Prostate gland (tissue), 2 donors: ENCODE data around the gene TMEM132A. TPM values are rescaled to one million over a fixed set of nuclear protein-coding genes. Genes with fewer than 3 reads are reported as not detected.
A peak's percentile ranks its signal among the peaks of the same experiment; 100 is the strongest.

Experiments used
- DNase-seq: peaks from one replicate; pipeline ENCODE4 v3.0.0-alpha.2; 2019; ENCODE audit warnings: low spot score
- H3K27ac ChIP-seq, 2 donors: fragments of 200-600 bp; sonication (generic); 2 replicates each; pipeline ENCODE4 v1.5.1; 2017 to 2019
- H3K27me3 ChIP-seq: fragments of 200-600 bp; sonication (generic); replicated peaks from 2 replicates; pipeline ENCODE4 v1.5.1; 2019; ENCODE audit not compliant: insufficient read depth
- H3K36me3 ChIP-seq, 2 donors: fragments of 200-600 bp; sonication (generic); 1 replicate in 1 of 2; 2 replicates in 1 of 2; pipeline versions ENCODE4 v1.5.1 to v1.8.1; 2017 to 2019
- H3K4me1 ChIP-seq: fragments of 200-600 bp; sonication (generic); replicated peaks from 2 replicates; pipeline ENCODE4 v1.5.1; 2019
- H3K4me3 ChIP-seq, 2 donors: fragments of 200-600 bp; sonication (generic); 2 replicates each; pipeline ENCODE4 v1.5.1; 2017 to 2019
- H3K9me3 ChIP-seq: fragments of 200-600 bp; sonication (generic); 2 replicates; pipeline ENCODE4 v1.5.1; 2017
- POLR2A ChIP-seq: fragments of 450-650 bp; IDR thresholded peaks from one replicate; pipeline ENCODE4 v1.6.1; 2016; ENCODE audit warnings: antibody characterized with exemption, mild to moderate bottlenecking
- POLR2AphosphoS5 ChIP-seq: sonication (generic); formaldehyde crosslinking; IDR thresholded peaks from one replicate; pipeline ENCODE4 v1.6.1; 2017; ENCODE audit warnings: antibody characterized with exemption
- WGBS: methylation state at CpG from one replicate; pipeline ENCODE4 v1.1.5; 2018; 5-methylcytosine and 5-hydroxymethylcytosine counted together
- intact Hi-C: fragments of 100-400 bp; cut with DNase I; formaldehyde crosslinking; loops from one replicate; pipeline ENCODE4 v1.14.2; 2022
- total RNA-seq, 2 donors: library from RNA; depleted of rRNA; stranded (reverse); fragments of >200 nt; gene quantifications; one replicate each; pipeline ENCODE4 v1.1.0, GENCODE V29; 2016
- TF ChIP-seq, protein P1 (sequence below), 4 experiments: fragments of 200-600 bp in 2 of 4; fragments of 450-650 bp in 2 of 4; sonication (generic) in 2 of 4; IDR thresholded peaks; 1 replicate in 3 of 4; 2 replicates in 1 of 4; pipeline ENCODE4 v1.5.1; 2016 to 2019; ENCODE audit warnings: antibody characterized with exemption in 4 of 4, mild to moderate bottlenecking in 2 of 4, moderate library complexity in 2 of 4

Gene TMEM132A
- total RNA-seq, 2 donors from 2014 or later = 18.7 to 44.5 TPM

DNA sequence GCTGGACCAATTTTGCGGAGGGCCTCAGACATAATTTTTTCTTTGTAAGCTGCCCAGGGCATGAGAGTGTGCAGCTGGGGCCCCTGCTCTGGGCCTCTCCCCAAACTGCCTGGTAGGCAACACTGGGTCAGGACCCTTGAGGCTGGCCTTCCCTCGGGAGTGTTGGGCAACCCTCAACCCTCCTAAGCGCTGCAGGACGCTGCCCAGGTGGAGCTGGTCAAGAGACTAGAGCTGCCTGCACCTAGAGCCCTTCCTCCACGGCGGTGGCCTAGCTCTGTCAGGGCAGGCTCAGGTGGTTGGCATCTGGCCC is 505 bp upstream of the TMEM132A start:
- Histone ChIP-seq H3K9me3 (no peaks in the 10 kb centered on the region), H3K4me3 (no peak overlapping the region), H3K27me3 (no peaks in the 10 kb centered on the region), H3K36me3 (peaks cover 9 to 17% of the 10 kb centered on the region in 2 donors), H3K27ac (no peak overlapping the region), H3K4me1 (no peaks in the 10 kb centered on the region)
- WGBS = 62% methylated on average over 4 of the region's 6 CpGs
- no peak for DNase-seq
- intact Hi-C loops = no loop called here
- TF ChIP-seq POLR2A = no peak
- no peak for TF ChIP-seq POLR2AphosphoS5
- TF ChIP-seq, protein P1, sequence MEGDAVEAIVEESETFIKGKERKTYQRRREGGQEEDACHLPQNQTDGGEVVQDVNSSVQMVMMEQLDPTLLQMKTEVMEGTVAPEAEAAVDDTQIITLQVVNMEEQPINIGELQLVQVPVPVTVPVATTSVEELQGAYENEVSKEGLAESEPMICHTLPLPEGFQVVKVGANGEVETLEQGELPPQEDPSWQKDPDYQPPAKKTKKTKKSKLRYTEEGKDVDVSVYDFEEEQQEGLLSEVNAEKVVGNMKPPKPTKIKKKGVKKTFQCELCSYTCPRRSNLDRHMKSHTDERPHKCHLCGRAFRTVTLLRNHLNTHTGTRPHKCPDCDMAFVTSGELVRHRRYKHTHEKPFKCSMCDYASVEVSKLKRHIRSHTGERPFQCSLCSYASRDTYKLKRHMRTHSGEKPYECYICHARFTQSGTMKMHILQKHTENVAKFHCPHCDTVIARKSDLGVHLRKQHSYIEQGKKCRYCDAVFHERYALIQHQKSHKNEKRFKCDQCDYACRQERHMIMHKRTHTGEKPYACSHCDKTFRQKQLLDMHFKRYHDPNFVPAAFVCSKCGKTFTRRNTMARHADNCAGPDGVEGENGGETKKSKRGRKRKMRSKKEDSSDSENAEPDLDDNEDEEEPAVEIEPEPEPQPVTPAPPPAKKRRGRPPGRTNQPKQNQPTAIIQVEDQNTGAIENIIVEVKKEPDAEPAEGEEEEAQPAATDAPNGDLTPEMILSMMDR (IDR thresholded peaks at IDR 0.05) = no peak

DNA sequence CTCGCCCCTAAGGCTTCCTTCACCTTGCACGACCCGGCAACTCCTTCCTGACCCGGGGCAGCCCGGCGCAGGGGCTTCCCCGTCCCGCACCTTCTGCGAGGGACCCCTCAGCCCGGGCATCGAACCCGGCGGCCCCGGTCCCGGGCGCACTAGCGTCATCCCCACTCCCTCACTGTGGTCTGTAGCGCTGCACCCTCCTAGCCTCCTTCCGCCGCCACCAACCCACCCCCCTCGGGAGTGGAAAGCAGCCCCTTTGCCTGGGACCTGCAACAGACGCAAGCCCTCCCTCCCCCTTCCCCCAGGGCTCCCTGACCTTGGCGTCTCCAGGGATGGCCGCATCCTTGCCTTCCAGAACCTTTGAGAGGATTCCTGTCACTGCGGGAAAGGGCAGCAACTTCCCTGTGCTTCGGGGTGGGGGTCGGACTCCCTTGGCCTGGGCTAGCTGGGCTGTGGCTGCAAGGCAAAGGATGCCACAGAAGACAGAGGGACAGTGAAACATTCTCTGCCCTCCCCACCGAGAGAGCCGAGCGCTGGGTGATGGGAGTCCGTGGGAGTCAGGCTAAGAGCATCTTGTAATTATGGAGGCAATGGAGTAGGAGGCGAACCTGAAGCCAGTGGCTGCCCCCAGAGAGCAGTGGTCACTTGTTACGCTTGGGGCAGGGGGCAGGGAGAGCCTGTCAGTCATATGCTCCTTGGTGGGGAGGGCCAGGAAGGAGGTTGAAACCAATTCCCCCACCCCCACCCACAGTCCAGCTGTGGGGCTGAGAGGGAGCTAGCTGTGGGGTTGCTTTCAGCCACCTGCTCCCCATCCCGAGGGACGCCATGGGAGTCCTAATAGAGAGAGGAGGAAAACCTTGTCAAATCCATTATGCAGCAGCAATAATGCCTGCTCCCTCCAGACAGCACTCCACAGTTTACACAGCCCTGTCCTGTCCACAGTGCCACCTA is 920 bp downstream of the TMEM132A start:
- no peaks in the 10 kb centered on the region for H3K4me1 ChIP-seq
- H3K4me3 ChIP-seq = peak overlapping the region; percentile 46 to 52
- intact Hi-C loops = no loop called here
- TF ChIP-seq POLR2AphosphoS5 (no peak), POLR2A (no peak)
- TF ChIP-seq, protein P1 (IDR thresholded peaks at IDR 0.05) = no peak
- peaks cover 9 to 17% of the 10 kb centered on the region in 2 donors for H3K36me3 ChIP-seq
- no peak overlapping the region for H3K27ac ChIP-seq
- 6% methylated on average over 35 of the region's 35 CpGs for WGBS
- no peak for DNase-seq
- H3K27me3 ChIP-seq = no peaks in the 10 kb centered on the region
- H3K9me3 ChIP-seq = no peaks in the 10 kb centered on the region

DNA sequence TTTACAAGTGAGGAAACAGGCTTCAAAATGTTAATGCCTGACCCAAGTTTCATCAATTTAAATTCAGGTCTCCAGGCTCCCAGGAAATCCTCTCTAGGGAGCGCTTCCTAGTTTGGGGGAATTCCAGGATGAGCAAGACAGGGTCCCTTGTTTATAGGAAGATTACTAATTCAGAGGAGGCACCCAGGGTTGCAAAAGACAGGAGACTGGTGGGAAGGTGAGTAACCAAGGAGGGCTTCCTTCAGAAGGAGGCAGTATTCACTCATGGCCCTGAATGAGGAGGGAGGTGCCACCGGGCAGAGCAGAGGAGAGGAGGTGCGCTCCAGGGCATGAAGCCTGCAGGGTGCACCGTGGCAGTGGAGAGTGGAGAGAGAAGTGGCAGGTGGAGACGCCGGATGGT is 1.6 kb downstream of the TMEM132A start:
- WGBS = 69% methylated on average over 6 of the region's 6 CpGs
- TF ChIP-seq POLR2A = no peak
- TF ChIP-seq, protein P1 (IDR thresholded peaks at IDR 0.05) = no peak
- no peak for TF ChIP-seq POLR2AphosphoS5
- Histone ChIP-seq H3K27ac (no peak overlapping the region), H3K27me3 (no peaks in the 10 kb centered on the region), H3K36me3 (peaks cover 9 to 12% of the 10 kb centered on the region in 2 donors), H3K9me3 (no peaks in the 10 kb centered on the region), H3K4me1 (no peaks in the 10 kb centered on the region), H3K4me3 (no peak overlapping the region)
- DNase-seq = no peak
- intact Hi-C loops = no loop called here

DNA sequence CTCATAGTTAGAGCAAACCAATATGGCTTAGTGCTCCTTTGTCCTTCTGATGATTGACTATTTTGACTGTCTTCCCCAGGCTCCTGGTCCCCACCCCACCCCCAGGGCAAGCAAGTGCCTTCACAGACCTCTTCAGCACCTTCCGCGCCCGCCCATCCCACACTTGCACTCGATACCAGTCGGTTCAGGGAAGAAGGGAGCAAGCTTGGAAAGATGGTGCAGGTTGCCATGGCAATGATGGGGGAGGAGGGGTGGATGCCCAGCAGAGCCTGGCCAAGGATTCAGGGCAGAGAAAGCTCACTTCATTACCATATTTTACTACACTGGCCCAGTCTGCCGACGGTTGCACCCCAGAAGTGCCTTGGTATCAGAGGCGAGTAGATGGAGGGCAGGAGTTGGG is 2.2 kb downstream of the TMEM132A start:
- no peak overlapping the region for H3K4me3 ChIP-seq
- intact Hi-C loops = no loop called here
- no peaks in the 10 kb centered on the region for H3K9me3 ChIP-seq
- TF ChIP-seq, protein P1 (IDR thresholded peaks at IDR 0.05) = no peak
- no peak for TF ChIP-seq POLR2AphosphoS5
- no peak for TF ChIP-seq POLR2A
- WGBS = 96% methylated on average over 8 of the region's 8 CpGs
- no peaks in the 10 kb centered on the region for H3K4me1 ChIP-seq
- peaks cover 5 to 8% of the 10 kb centered on the region in 2 donors for H3K36me3 ChIP-seq
- no peak for DNase-seq
- no peaks in the 10 kb centered on the region for H3K27me3 ChIP-seq
- H3K27ac ChIP-seq = no peak overlapping the region

DNA sequence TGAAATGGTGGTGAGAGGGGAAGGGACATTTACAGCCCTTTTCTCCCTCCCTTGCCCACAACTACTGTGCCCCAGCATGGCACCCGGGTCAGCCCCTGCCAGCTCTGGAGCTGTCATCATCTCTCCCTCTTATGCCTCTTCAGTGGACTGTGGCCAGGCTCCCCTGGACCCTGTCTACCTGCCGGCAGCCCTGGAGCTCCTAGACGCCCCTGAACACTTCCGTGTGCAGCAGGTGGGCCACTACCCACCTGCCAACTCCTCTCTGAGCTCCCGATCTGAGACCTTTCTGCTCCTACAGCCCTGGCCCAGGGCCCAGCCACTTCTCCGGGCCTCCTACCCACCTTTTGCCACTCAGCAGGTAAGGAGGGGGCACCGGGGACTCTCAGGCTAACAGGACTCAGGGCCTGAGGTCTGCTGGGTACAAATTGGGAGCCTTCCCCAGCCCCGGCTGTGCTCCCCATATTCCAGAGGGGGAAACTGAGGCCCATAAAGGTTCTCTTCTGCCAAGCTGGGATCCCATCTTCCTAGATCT is 2.9 kb downstream of the TMEM132A start:
- Histone ChIP-seq H3K27me3 (no peaks in the 10 kb centered on the region), H3K4me1 (no peaks in the 10 kb centered on the region), H3K27ac (no peak overlapping the region), H3K36me3 (peaks cover 0 to 4% of the 10 kb centered on the region in 2 donors), H3K9me3 (no peaks in the 10 kb centered on the region), H3K4me3 (no peak overlapping the region)
- no peak for DNase-seq
- intact Hi-C loops = no loop called here
- WGBS = 93% methylated on average over 8 of the region's 8 CpGs
- no peak for TF ChIP-seq POLR2AphosphoS5
- no peak for TF ChIP-seq POLR2A
- TF ChIP-seq, protein P1 (IDR thresholded peaks at IDR 0.05) = no peak
